Left ventricle myocardium inferior (tissue), 1 donor: ENCODE results near the gene HDAC6. TPM values are rescaled to one million over a fixed set of nuclear protein-coding genes. Genes with fewer than 3 reads are reported as not detected.

Source experiments
- DNase-seq: peaks from one replicate; pipeline ENCODE4 v3.0.0-alpha.2; 2020
- H3K27ac ChIP-seq: fragments of 200-600 bp; replicated peaks from 2 replicates; pipeline ENCODE4 v1.8.0; 2021
- H3K27me3 ChIP-seq: fragments of 200-600 bp; 2 replicates; pipeline ENCODE4 v1.8.0; 2021; ENCODE audit warnings: low read depth
- H3K36me3 ChIP-seq: fragments of 200-600 bp; 2 replicates; pipeline ENCODE4 v1.8.0; 2021
- H3K4me1 ChIP-seq: fragments of 200-600 bp; 2 replicates; pipeline ENCODE4 v1.8.0; 2021
- H3K4me3 ChIP-seq: fragments of 200-600 bp; 2 replicates; pipeline ENCODE4 v1.8.0; 2021; ENCODE audit warnings: mild to moderate bottlenecking, moderate library complexity
- H3K9me3 ChIP-seq: fragments of 200-600 bp; replicated peaks from 2 replicates; pipeline ENCODE4 v1.8.0; 2021
- CTCF ChIP-seq: fragments of 200-600 bp; IDR thresholded peaks from 2 replicates; pipeline ENCODE4 v1.8.0; 2021; ENCODE audit warnings: antibody characterized with exemption, mild to moderate bottlenecking, borderline replicate concordance
- intact Hi-C: fragments of 100-400 bp; cut with micrococcal nuclease; formaldehyde crosslinking; loops from one replicate; pipeline ENCODE4 v1.11.0; 2022
- total RNA-seq: library from RNA; stranded (reverse); fragmentation: NEBNext Ultra II Directional; extraction: Animal tissue kit (Norgen Biotek cat#: 25700); gene quantifications from one replicate; pipeline ENCODE4 v1.2.1, GENCODE V29; 2021
- donor health status: DM: no; HTN: yes; CAD: no; lungs with severe emphysema.

Gene HDAC6
- total RNA-seq, 1 donor from 2014 or later = 39.7 TPM

GRCh38 chrX:48802905-48803200 is 986 bp downstream of the HDAC6 start:
- no peaks in the 10 kb centered on the region for H3K36me3 ChIP-seq
- H3K9me3 ChIP-seq = no peaks in the 10 kb centered on the region
- H3K4me1 ChIP-seq = peaks cover 5% of the 10 kb centered on the region
- H3K27me3 ChIP-seq = no peaks in the 10 kb centered on the region
- H3K4me3 ChIP-seq = peak overlapping the region; percentile 73
- DNase-seq = no peak
- intact Hi-C loops = no loop called here
- no peak for TF ChIP-seq CTCF
- peak overlapping the region; percentile 94 for H3K27ac ChIP-seq

GRCh38 chrX:48806081-48806480 is 4.2 kb downstream of the HDAC6 start:
- no peaks in the 10 kb centered on the region for H3K4me1 ChIP-seq
- no peak for TF ChIP-seq CTCF
- intact Hi-C loops = no loop called here
- H3K9me3 ChIP-seq = no peaks in the 10 kb centered on the region
- no peaks in the 10 kb centered on the region for H3K27me3 ChIP-seq
- H3K36me3 ChIP-seq = peaks cover 6% of the 10 kb centered on the region
- DNase-seq = no peak
- no peak overlapping the region for H3K27ac ChIP-seq
- H3K4me3 ChIP-seq = no peak overlapping the region

GRCh38 chrX:48813644-48814043 is 11.8 kb downstream of the HDAC6 start:
- no peak for DNase-seq
- intact Hi-C loops = no loop called here
- Histone ChIP-seq H3K4me1 (no peaks in the 10 kb centered on the region), H3K36me3 (peaks cover 41% of the 10 kb centered on the region), H3K27ac (no peak overlapping the region), H3K27me3 (no peaks in the 10 kb centered on the region), H3K9me3 (no peaks in the 10 kb centered on the region), H3K4me3 (no peak overlapping the region)
- no peak for TF ChIP-seq CTCF

- H3K36me3 ChIP-seq = peaks cover 46% of the 10 kb centered on the region
- intact Hi-C loops = no loop called here
Measured at GRCh38 chrX:48814722-48815121, 12.9 kb downstream of the HDAC6 start.

GRCh38 chrX:48815266-48815665 is 13.4 kb downstream of the HDAC6 start:
- no peak overlapping the region for H3K4me3 ChIP-seq
- peaks cover 46% of the 10 kb centered on the region for H3K36me3 ChIP-seq
- intact Hi-C loops = no loop called here
- no peaks in the 10 kb centered on the region for H3K9me3 ChIP-seq
- no peaks in the 10 kb centered on the region for H3K27me3 ChIP-seq
- no peak for DNase-seq
- H3K27ac ChIP-seq = no peak overlapping the region
- TF ChIP-seq CTCF = no peak
- no peaks in the 10 kb centered on the region for H3K4me1 ChIP-seq

More at GRCh38 chrX:48814722-48815121, 12.9 kb downstream of the HDAC6 start:
- Histone ChIP-seq H3K27ac (no peak overlapping the region), H3K4me1 (no peaks in the 10 kb centered on the region), H3K9me3 (no peaks in the 10 kb centered on the region), H3K27me3 (no peaks in the 10 kb centered on the region), H3K4me3 (no peak overlapping the region)
- DNase-seq = no peak
- no peak for TF ChIP-seq CTCF
